ENCODE measurements around the gene GPR42.
"Not testable (repeated sequence)": the region's sequence is repeated elsewhere in the genome, so short reads cannot be mapped to it uniquely, and the experiment has no call there.

Gene GPR42

GRCh38 chr19:35375505-35376307 lies 4.8 kb downstream of the GPR42 start:
- H3K36me3 Mint-ChIP-seq (ENCODE audit: low read depth), result no peaks in the 10 kb centered on the region
- H3K4me1 Mint-ChIP-seq, result no peaks in the 10 kb centered on the region
- TF ChIP-seq, protein P1, sequence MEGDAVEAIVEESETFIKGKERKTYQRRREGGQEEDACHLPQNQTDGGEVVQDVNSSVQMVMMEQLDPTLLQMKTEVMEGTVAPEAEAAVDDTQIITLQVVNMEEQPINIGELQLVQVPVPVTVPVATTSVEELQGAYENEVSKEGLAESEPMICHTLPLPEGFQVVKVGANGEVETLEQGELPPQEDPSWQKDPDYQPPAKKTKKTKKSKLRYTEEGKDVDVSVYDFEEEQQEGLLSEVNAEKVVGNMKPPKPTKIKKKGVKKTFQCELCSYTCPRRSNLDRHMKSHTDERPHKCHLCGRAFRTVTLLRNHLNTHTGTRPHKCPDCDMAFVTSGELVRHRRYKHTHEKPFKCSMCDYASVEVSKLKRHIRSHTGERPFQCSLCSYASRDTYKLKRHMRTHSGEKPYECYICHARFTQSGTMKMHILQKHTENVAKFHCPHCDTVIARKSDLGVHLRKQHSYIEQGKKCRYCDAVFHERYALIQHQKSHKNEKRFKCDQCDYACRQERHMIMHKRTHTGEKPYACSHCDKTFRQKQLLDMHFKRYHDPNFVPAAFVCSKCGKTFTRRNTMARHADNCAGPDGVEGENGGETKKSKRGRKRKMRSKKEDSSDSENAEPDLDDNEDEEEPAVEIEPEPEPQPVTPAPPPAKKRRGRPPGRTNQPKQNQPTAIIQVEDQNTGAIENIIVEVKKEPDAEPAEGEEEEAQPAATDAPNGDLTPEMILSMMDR (IDR thresholded peaks at IDR 0.05; ENCODE audit: unreplicated experiment in 3 of 3), result no peak
- no peak overlapping the region for H3K4me3 Mint-ChIP-seq
- H3K9me3 Mint-ChIP-seq, result no peaks in the 10 kb centered on the region
- no peak overlapping the region for H3K27ac Mint-ChIP-seq
- peaks cover 16% of the 10 kb centered on the region for H3K27me3 Mint-ChIP-seq (ENCODE audit: low read depth)

- TF ChIP-seq, protein P1 (IDR thresholded peaks at IDR 0.05; ENCODE audit: unreplicated experiment in 3 of 3), result no peak
- Mint-ChIP-seq H3K36me3 (ENCODE audit: low read depth) (no peaks in the 10 kb centered on the region), H3K27ac (no peak overlapping the region), H3K4me1 (no peaks in the 10 kb centered on the region), H3K9me3 (no peaks in the 10 kb centered on the region), H3K27me3 (ENCODE audit: low read depth) (peaks cover 17% of the 10 kb centered on the region), H3K4me3 (no peak overlapping the region)
Observed at GRCh38 chr19:35377656-35378055, 6.8 kb downstream of the GPR42 start.

GRCh38 chr19:35378356-35378755 lies 7.5 kb downstream of the GPR42 start:
- H3K27me3 Mint-ChIP-seq (ENCODE audit: low read depth), result peaks cover 17% of the 10 kb centered on the region
- peaks cover 3% of the 10 kb centered on the region for H3K9me3 Mint-ChIP-seq
- TF ChIP-seq, protein P1 (IDR thresholded peaks at IDR 0.05; ENCODE audit: unreplicated experiment in 3 of 3), result no peak
- no peaks in the 10 kb centered on the region for H3K36me3 Mint-ChIP-seq (ENCODE audit: low read depth)
- H3K4me3 Mint-ChIP-seq, result no peak overlapping the region
- no peaks in the 10 kb centered on the region for H3K4me1 Mint-ChIP-seq
- no peak overlapping the region for H3K27ac Mint-ChIP-seq

DNA sequence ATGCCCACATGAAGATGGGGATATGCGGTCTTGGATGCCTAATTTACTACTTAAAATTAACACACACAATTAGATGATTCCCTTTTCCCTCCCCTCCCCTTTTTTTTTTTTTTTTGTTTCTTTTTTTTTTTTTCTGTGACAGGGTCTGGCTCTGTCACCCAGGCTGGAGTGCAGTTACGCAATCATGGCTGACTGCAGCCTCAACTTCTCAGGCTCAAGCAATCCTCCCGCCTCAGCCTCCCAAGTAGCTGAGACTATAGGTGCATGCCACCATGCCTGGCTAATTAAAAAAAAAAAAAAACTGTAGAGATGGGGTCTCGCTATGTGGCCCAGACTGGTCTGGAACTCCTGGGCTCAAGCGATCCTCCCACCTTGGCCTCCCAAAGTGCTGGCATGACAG lies 8.7 kb downstream of the GPR42 start:
- H3K4me3 Mint-ChIP-seq; H3K4me1 Mint-ChIP-seq; H3K36me3 Mint-ChIP-seq (ENCODE audit: low read depth); H3K27ac Mint-ChIP-seq; H3K9me3 Mint-ChIP-seq: not testable (repeated sequence)
- peaks cover 17% of the 10 kb centered on the region for H3K27me3 Mint-ChIP-seq (ENCODE audit: low read depth)

DNA sequence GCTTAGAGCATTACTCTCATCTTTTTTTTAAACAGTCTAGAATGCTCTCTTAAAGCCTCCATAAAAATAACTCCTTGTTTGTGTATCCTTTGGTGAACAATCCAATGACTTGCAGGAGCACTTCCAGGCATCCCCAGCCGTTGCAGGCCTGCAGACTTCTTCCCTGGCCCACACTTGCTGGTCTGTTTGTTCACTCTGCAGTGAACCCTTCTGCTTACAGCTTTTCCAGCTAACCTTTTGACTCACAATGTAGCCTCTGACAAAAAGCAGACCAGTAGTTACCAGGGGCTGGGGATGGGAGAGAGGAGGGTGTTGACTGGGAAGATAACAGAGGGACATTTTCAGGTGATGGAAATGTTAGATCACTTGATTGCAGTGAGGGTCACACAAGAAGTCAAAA lies 9.1 kb downstream of the GPR42 start:
- H3K27me3 Mint-ChIP-seq (ENCODE audit: low read depth), result peaks cover 17% of the 10 kb centered on the region
- no peak overlapping the region for H3K27ac Mint-ChIP-seq
- TF ChIP-seq, protein P1 (IDR thresholded peaks at IDR 0.05; ENCODE audit: unreplicated experiment in 3 of 3), result no peak
- H3K4me1 Mint-ChIP-seq, result no peaks in the 10 kb centered on the region
- no peaks in the 10 kb centered on the region for H3K36me3 Mint-ChIP-seq (ENCODE audit: low read depth)
- H3K9me3 Mint-ChIP-seq, result peaks cover 6% of the 10 kb centered on the region
- H3K4me3 Mint-ChIP-seq, result no peak overlapping the region

DNA sequence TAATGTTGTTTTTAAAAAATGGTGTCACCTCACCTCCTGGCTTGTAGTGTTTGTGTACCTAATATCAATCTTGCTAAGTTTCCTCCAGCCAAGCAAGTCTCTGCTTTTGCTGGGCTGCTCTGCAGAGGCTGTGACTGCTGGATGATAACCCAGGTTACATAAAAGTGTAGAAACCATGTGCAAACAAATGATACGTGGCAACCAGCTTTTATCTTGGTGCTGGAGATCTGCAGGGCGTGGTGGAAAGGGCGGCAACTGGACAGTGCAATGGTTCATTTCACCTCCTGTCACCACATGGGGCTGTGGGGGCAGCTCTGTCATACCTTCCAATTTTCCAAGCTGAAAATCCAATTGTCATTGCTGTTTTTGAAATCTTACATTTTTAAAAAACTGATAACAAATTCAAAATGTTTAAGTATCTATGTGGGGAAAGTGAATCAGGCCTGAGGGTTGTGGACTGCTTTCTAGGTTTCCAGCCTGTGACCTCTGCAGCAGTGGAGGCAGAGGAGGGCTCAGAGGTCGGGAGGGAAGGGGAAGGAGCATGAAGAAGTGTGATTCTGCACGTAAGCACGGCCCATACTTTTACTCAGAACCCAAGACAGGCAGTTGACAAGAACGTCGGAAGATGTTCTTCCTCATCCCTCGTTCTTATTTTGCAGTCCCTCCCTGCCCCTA lies 9.7 kb downstream of the GPR42 start:
- Mint-ChIP-seq H3K9me3 (peaks cover 6% of the 10 kb centered on the region), H3K4me3 (no peak overlapping the region), H3K36me3 (ENCODE audit: low read depth) (no peaks in the 10 kb centered on the region), H3K4me1 (no peaks in the 10 kb centered on the region), H3K27ac (no peak overlapping the region), H3K27me3 (ENCODE audit: low read depth) (peaks cover 17% of the 10 kb centered on the region)
- TF ChIP-seq, protein P1 (IDR thresholded peaks at IDR 0.05; ENCODE audit: unreplicated experiment in 3 of 3), result no peak
